ENCODE results near the gene NRP2. TPM values are rescaled to one million over a fixed set of nuclear protein-coding genes. Genes with fewer than 3 reads are reported as not detected.

The NRP2 gene
- total and polyA plus RNA-seq, 2 of the 13 experiments (the other 11 are each of a cell fraction or from before 2014, with no cell fraction given), result 0.65 to 1.4 TPM

DNA sequence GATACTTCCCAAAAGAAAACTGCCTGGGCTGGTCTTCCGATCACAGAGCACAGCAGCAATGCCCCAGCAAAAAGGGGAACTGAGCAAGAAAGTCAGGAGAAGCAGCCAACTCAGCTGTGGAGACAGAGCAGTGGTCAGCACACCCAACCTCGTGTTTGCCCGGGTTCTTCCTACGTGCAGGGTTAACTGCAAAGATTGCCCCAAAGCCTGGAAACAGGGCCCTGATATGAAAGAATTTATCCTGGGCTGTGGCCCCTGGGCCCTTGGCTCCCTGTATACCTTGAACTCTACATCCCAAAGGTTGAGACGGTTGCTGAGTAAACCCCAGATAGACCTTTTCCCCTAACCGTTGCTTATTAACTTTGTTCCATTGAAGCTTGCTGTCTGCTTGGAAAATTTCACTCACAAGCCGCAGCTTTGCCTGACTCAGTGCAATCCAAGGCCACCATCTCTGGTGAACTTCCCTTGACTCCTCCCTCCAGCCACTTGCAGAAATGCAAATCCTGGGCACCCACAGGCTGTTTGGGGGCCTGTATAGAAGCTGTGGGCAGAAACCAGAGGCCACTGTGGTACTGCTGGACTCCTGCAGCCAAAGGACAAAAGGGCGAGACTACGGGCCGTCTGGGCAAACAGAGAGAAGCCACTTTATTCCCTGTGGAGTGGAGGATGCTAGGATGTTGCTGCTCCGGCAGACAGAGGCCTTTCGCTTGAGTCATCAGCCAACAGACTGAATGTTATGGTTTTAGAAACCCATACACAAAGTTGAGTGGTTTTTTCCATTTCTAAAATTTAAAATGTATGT lies 18.2 kb downstream of the NRP2 start (continued):
- no peak for TF ChIP-seq SMAD9 (CRISPR knock-in tag; IDR thresholded peaks at IDR 0.05)
- TF ChIP-seq FOXP4 (CRISPR knock-in tag; IDR thresholded peaks at IDR 0.05), result peak; percentile 67
- TF ChIP-seq SNAPC2 (CRISPR knock-in tag; IDR thresholded peaks at IDR 0.05), result no peak
- no peak for TF ChIP-seq RFXANK (CRISPR knock-in tag; IDR thresholded peaks at IDR 0.05)
- no peak for TF ChIP-seq ZNF660 (CRISPR knock-in tag; IDR thresholded peaks at IDR 0.05; ENCODE audit: borderline replicate concordance, low read depth)
- TF ChIP-seq ZNF841 (CRISPR knock-in tag; IDR thresholded peaks at IDR 0.05; ENCODE audit: borderline replicate concordance), result no peak
- TF ChIP-seq CBFB (CRISPR knock-in tag; IDR thresholded peaks at IDR 0.05), result 0 out of 2 replicates have a peak, but pooled peaks have one; percentile 11
- TF ChIP-seq, protein P1, sequence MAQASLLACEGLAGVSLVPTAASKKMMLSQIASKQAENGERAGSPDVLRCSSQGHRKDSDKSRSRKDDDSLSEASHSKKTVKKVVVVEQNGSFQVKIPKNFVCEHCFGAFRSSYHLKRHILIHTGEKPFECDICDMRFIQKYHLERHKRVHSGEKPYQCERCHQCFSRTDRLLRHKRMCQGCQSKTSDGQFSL (CRISPR knock-in tag; IDR thresholded peaks at IDR 0.05), result no peak
- no peak for TF ChIP-seq HNRNPK (IDR thresholded peaks at IDR 0.05; ENCODE audit: low read depth, low read length, poor library complexity, severe bottlenecking)
- TF ChIP-seq ZNF501 (CRISPR knock-in tag; IDR thresholded peaks at IDR 0.05), result peak; percentile 68; the same call in 1 of the 2 replicates
- TF ChIP-seq, protein P2, sequence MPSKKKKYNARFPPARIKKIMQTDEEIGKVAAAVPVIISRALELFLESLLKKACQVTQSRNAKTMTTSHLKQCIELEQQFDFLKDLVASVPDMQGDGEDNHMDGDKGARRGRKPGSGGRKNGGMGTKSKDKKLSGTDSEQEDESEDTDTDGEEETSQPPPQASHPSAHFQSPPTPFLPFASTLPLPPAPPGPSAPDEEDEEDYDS (CRISPR knock-in tag; IDR thresholded peaks at IDR 0.05), result no peak
- TF ChIP-seq, protein P3, sequence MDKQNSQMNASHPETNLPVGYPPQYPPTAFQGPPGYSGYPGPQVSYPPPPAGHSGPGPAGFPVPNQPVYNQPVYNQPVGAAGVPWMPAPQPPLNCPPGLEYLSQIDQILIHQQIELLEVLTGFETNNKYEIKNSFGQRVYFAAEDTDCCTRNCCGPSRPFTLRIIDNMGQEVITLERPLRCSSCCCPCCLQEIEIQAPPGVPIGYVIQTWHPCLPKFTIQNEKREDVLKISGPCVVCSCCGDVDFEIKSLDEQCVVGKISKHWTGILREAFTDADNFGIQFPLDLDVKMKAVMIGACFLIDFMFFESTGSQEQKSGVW (CRISPR knock-in tag; IDR thresholded peaks at IDR 0.05; ENCODE audit: borderline replicate concordance), result no peak
- TF ChIP-seq, protein P4, sequence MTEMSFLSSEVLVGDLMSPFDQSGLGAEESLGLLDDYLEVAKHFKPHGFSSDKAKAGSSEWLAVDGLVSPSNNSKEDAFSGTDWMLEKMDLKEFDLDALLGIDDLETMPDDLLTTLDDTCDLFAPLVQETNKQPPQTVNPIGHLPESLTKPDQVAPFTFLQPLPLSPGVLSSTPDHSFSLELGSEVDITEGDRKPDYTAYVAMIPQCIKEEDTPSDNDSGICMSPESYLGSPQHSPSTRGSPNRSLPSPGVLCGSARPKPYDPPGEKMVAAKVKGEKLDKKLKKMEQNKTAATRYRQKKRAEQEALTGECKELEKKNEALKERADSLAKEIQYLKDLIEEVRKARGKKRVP (CRISPR knock-in tag; IDR thresholded peaks at IDR 0.05), result no peak
- TF ChIP-seq ZNF709 (CRISPR knock-in tag; IDR thresholded peaks at IDR 0.05), result peak; percentile 18; the same call in 1 of the 2 replicates
- no peak for TF ChIP-seq MTF1 (CRISPR knock-in tag; IDR thresholded peaks at IDR 0.05)
- TF ChIP-seq HOMEZ (CRISPR knock-in tag; IDR thresholded peaks at IDR 0.05; ENCODE audit: low read depth), result no peak
- no peak for TF ChIP-seq NR3C1 (CRISPR knock-in tag; IDR thresholded peaks at IDR 0.05)
- TF ChIP-seq YEATS4 (CRISPR knock-in tag; IDR thresholded peaks at IDR 0.05; ENCODE audit: borderline replicate concordance), result no peak
